ENCODE data around the gene GALNT2. TPM values are rescaled to one million over a fixed set of nuclear protein-coding genes. Genes with fewer than 3 reads are reported as not detected.
A peak's percentile ranks its signal among the peaks of the same experiment; 100 is the strongest.

The GALNT2 gene
- total RNA-seq, 1 donor from 2014 or later = 66.8 TPM

GRCh38 chr1:230312676-230313075, 245.6 kb downstream of the GALNT2 start:
- no peak for DNase-seq (ENCODE audit: low read depth)

DNA sequence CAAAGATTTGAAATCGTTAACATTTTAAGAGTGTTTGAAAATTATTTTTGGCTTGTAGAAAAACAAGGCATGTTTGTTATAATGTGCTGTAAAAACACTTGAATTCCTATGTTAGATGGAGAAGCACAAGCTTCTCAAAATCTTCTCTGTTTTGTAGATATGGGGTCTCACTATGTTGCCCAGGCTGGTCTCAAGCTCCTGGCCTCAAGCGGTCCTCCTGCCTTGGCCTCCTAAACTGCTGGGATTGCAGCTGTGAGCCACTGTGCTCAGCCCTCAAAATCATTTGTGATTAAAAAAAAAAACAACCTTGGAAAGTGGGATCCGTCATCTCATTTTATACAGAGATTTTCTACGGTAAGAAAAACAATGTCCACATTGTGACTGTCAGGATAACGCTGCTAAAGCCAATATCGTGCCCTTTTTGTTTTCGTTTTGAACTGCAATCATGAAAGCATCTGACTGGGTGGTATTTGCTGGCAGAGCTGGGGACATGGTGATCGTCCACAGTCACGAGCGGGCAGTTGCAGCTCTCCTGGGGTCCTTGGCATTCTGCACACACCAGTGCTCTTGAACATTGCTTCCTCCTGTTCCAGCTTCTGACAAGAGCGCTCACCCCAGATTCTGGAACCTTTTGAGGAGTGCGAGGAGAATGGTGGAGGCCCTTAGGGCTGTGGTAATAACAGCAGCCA, 246.6 kb downstream of the GALNT2 start:
- no peak for DNase-seq (ENCODE audit: low read depth)

- no peak for DNase-seq (ENCODE audit: low read depth)
These were observed 247.1 kb downstream of the GALNT2 start for GRCh38 chr1:230314142-230314470.

- no peak for DNase-seq (ENCODE audit: low read depth)
These were observed 248.1 kb downstream of the GALNT2 start for GRCh38 chr1:230315099-230315498.

- no peak for DNase-seq (ENCODE audit: low read depth)
These were observed 250.1 kb downstream of the GALNT2 start for GRCh38 chr1:230316864-230317745.

DNA sequence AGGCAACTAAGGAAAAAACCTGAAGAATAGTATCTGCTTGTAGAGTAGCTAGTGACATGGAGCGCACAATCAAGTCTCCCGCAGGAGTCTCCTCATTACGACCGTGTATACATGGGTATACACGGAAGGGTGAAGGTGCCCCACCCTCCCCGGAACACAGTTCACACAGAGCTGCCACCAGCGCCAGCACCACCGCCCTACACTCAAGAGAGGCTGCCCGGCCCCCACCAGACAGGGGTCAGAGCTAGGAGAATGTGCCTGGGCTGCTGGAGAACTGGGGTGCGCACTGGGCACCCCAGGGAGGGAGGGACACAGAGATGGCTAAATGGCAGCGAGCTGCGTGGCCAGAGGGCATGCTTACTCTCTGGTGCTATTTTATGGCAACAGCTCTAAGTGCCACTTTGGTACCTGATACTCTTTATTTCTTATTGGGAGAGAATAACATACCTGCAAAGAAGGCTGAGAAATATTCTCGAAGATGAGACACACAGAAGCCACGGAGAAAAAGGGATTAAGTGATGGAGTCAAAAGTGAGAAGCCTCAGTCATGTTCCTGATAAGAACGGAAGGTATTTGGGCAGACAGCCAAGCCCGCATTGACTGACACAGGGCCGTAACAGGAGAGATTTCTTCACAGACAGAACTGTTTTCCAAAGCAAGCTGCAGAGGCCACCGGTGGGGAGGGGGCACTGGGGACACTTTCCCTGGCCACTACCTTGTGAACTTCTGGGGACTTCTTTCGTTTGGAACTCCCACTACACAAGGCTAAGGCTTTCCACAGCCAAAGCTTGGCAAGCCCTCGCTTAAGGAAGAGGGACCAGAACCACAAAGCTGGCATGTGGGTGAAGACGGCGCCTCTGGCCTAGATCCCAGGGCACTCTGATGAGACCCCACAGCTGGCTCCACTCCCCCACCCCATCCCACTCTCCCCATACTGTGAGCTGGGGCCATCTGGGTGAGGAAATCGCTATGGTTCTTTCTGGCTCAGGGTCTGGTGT, 251.1 kb downstream of the GALNT2 start:
- DNase-seq (ENCODE audit: low read depth) = peak; percentile 53

DNA sequence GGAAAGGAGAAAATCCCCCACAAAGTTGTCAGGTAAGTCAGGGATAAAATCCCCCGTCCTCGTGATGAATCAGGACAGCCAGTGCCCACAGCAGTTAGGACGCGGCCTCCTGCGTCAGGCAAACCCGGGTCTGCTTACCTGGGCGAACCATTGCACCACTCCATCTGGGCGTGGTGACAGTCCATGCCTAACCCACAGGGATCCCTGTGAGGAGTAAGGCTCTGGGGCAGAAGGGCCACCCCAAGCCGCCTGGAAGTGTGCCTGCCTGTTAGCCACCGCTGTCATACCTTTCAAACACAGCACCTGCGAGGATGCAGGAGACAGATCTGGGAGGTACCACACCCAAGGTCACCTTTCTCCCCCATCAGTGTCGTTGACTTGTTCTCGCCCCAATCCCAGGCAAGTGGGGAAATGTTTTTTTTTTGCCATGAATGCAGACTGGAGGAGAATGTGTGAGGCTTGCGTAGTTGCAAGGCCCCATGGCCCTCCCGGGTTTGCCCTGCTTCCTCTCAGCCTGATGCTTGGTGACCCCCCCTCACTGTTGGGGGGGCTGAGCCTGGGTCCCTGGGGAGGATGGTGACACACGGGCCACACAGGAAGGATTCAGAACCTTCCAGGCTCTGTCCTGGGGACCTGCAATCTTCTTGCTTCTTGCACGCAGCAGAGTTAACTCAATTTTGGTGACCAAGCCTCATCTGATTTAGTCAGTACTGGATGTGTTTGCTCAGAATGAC, 252.1 kb downstream of the GALNT2 start:
- no peak for DNase-seq (ENCODE audit: low read depth)

DNA sequence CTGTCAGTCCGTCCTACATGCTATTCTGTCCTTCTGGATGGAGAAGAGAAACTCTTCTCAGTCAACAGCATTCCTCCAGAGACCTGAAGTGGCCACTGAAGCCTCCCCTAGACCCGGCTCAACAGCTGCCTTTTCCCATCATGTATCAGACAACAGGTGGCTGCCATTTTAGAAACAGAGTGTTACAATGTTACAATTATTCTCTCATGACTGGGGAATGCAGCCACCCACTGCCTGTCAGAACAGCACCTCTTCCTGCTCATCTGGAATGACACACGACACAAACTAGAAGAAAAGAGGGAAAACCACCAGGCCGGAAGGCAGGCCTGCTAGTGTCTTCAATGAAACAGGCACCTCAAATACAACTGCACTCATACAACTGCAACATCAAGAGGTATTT, 253.8 kb downstream of the GALNT2 start:
- peak; percentile 98 for DNase-seq (ENCODE audit: low read depth)

DNA sequence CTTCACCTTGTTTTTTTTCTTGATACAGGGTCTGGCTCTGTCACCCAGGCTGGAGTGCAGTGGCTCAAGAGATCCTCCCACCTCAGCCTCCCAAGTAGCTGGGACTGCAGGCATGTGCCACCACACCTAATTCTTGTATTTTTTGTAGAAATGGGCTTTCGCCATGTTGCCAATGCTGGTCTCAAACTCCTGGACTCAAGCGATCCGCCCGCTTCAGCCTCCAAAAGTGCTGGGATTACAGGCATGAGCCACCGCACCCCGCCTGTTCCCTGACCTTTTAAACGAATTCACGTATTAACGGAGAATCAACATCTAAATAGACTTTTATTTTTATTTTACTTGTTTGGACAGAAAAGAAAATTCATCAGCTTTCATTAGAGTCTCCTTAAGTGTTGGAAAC, 254.3 kb downstream of the GALNT2 start:
- DNase-seq (ENCODE audit: low read depth) = no peak

DNA sequence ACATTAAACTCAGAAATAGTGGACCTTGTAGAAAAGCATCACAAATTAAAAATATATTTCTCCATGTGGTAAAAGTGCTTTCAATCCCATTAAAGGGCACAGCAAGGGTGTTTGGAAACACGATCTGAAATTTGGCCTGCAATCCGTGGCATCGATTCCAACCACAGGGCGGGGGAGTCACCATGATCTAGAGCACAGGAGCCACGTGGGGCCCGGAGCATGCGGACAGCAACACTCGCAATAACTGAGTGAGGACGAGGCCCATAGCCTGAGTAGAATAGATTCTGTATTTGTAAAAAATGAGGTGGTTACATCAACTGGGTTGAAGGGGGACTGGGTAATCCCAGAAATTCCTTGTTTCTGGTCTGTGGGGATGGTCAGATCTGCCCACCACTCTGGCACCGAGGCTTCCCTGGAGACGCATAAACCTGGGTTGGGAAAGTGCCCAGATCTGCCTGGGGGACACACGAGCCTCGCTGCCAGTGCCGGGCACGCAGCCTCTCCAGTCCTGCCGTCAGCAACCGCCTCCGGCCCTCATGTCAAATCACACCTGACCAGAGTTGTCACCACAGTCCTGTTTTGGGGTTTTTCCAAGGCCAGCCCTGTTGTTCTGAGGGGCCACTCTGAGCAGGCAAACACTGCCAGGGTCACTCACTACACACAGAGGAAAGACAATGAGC, 254.8 kb downstream of the GALNT2 start:
- DNase-seq (ENCODE audit: low read depth) = peak; percentile 86

DNA sequence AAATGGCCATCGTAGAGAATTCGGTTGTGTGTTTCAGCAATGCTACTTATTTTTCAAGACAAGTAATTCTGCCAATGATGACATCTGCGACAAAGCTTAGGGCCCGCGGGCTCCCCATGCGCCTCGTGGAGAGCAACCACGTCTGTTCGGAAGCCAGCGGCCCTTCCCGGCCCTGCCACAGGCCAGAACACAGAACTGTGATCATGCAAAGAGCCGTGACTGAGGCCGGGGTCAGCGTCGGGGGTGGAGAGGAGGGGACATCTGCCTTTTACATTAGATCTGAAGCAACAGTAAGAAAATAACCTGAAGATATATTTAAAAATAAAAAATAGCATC, 255.4 kb downstream of the GALNT2 start:
- DNase-seq (ENCODE audit: low read depth) = no peak

GRCh38 chr1:230322967-230323547, 256.0 kb downstream of the GALNT2 start:
- DNase-seq (ENCODE audit: low read depth) = no peak

DNA sequence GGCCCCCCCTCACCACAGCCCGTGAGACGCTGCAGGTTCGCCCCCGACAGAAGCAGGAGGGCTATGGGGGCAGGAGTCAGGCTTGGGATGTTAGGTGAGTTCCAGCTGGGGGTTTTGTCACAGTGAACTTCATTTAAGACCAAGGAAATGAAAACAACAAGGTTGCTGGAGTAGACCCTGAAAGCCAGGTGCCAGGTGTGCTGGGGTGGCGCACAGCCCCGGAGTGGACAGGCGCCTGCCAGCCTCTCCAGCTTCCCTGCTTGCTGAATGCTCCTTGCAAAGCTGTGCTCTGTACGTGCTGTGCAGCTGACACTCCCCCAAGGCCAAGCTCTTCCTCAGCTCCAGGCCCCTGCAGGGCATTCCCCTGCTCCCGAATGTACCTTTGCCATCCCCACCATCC, 256.6 kb downstream of the GALNT2 start:
- DNase-seq (ENCODE audit: low read depth) = no peak

DNA sequence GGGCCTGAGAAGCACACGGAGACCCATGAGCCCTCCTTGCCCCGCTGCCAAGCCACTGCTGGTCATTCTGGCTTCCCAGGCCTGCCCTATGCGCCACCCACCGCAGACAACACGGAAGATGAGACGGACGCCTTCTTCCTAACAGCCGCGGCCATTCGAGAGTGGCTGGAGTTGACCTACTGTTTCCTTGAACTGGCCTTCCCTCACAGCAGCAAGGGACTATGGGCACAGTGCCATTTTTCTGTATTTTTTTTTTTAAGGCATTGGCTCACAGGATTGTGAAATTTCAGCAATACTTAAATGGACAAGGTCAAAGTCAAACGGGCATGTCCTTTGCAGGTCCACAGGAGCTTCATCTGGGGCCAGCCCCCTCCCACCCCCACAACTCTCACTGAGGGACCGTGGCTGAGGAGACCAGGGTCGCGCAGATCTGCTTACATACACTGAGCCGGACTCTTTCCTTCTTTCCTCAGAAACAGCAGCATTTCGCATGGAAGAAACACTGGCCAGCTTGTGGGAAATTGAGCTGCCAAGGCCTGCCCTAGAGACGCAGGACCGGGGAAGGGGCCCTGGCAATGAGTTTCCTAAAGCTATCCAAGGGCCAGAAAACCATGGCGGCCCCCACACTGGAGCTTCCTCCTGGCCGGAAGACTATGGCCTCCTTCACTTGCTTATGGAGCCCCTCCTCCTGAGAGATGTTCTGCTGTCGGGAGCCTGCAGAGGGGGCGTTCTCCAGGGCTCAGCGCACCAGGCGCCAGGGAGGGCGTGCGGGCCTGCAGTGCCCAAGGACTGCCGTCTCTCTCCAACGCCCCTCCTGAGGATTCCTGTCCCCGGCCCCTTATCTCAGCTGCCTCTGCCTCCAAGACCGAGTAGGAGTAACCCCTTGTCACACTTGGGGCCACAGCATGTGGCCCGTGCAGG, 260.2 kb downstream of the GALNT2 start:
- no peak for DNase-seq (ENCODE audit: low read depth)

DNA sequence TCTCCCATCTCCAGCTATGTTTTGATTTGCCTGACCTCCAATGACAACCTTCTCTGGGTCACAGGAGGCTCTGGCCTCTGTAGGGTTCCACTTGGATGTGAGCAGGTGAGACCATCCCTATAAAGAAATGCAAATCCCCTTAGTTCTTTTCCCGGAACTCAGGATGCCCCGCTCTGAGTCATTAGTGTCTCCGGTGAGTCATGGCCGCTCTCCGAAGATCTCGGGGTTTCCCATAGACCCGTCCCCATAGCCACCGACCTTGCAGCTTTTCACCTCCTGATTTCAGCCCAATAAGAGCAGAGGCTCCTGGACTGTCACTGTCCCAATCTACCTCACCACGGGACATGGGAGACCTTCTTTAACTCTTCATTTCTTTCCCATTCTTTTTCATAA, 260.9 kb downstream of the GALNT2 start:
- DNase-seq (ENCODE audit: low read depth) = no peak

DNA sequence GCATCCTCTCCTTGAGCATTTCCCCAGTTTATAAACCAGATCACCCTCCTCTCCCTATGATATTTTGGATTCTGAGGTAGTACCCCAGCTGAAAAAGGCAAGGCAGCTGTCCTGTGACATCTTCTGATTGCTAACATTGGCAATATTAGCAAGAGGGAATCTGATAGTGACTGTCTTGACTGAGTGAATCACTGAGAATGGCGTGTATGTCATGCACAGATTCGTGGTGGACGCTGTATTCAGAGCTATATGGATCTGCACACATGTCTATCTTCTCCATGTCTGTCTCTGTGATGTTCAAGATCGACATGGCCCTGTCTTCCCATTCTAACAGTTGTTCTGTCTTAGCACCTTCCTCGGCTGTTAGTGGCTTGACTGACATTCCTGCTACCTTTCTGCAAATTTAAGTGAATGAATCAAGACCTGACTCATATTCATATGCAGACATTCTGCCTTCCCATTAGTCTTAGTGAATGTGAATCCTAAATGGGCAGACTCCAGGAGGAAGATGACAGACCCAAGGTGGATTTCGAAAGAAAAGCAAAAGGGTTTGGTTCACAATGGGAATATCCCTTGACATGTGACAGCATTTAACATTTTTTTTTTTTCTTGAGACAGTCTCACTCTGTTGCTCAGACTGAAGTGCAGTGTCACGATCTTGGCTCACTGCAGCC, 261.4 kb downstream of the GALNT2 start:
- DNase-seq (ENCODE audit: low read depth) = peak; percentile 59

- DNase-seq (ENCODE audit: low read depth) = no peak
These were observed 263.1 kb downstream of the GALNT2 start for GRCh38 chr1:230330157-230330556.
